ENCODE results near the gene TLE5.
"Not testable (repeated sequence)": the region's sequence is repeated elsewhere in the genome, so short reads cannot be mapped to it uniquely, and the experiment has no call there.

Gene TLE5

GRCh38 chr19:3014135-3014534, 48.2 kb downstream of the TLE5 start:
- H2AFZ ChIP-seq (ENCODE audit: low read depth, low read length): no peak overlapping the region
- H3K36me3 ChIP-seq (ENCODE audit: insufficient read depth, low read length): no peaks in the 10 kb centered on the region
- no peak overlapping the region for H3K9ac ChIP-seq (ENCODE audit: low read depth, low read length)
- no peaks in the 10 kb centered on the region for H3K9me3 ChIP-seq (ENCODE audit: insufficient read depth, low read length, severe bottlenecking)
- no peak overlapping the region for H3K4me2 ChIP-seq (ENCODE audit: insufficient read depth, low read length)
- ATAC-seq (ENCODE audit: insufficient read depth, low read depth) (no peak), DNase-seq (no peak)
- no peak for TF ChIP-seq EZH2 (IDR thresholded peaks at IDR 0.05; ENCODE audit: borderline replicate concordance, low read depth, low read length, severe bottlenecking)
- TF ChIP-seq CTCF (IDR thresholded peaks at IDR 0.05; ENCODE audit: borderline replicate concordance, extremely low read depth, low read length, poor library complexity, severe bottlenecking): no peak
- no peaks in the 10 kb centered on the region for H3K4me1 ChIP-seq (ENCODE audit: insufficient read depth, low read length)
- no peak overlapping the region for H3K27ac ChIP-seq (ENCODE audit: low read length)
- no peak overlapping the region for H3K4me3 ChIP-seq (ENCODE audit: low read depth in 1 of 2, low read length in 2 of 2)
- no peaks in the 10 kb centered on the region for H3K27me3 ChIP-seq (ENCODE audit: insufficient read depth, low read length, poor library complexity)
- H4K20me1 ChIP-seq (ENCODE audit: insufficient read depth, low read length): no peaks in the 10 kb centered on the region
- no peaks in the 10 kb centered on the region for H3K79me2 ChIP-seq (ENCODE audit: insufficient read depth, low read length)

GRCh38 chr19:3013263-3013725, 49.0 kb downstream of the TLE5 start:
- no peak overlapping the region for H3K4me3 ChIP-seq (ENCODE audit: low read depth in 1 of 2, low read length in 2 of 2)
- H3K9ac ChIP-seq (ENCODE audit: low read depth, low read length): no peak overlapping the region
- no peak for ATAC-seq (ENCODE audit: insufficient read depth, low read depth)
- no peak for TF ChIP-seq CTCF (IDR thresholded peaks at IDR 0.05; ENCODE audit: borderline replicate concordance, extremely low read depth, low read length, poor library complexity, severe bottlenecking)
- no peak for TF ChIP-seq EZH2 (IDR thresholded peaks at IDR 0.05; ENCODE audit: borderline replicate concordance, low read depth, low read length, severe bottlenecking)
- H3K27ac ChIP-seq (ENCODE audit: low read length): no peak overlapping the region
- H3K27me3 ChIP-seq (ENCODE audit: insufficient read depth, low read length, poor library complexity): no peaks in the 10 kb centered on the region
- H4K20me1 ChIP-seq (ENCODE audit: insufficient read depth, low read length): 0 out of 2 replicates have a peak, but pooled peaks cover 3% of the 10 kb centered on the region
- no peaks in the 10 kb centered on the region for H3K36me3 ChIP-seq (ENCODE audit: insufficient read depth, low read length)
- no peak for DNase-seq
- H3K4me1 ChIP-seq (ENCODE audit: insufficient read depth, low read length): no peaks in the 10 kb centered on the region
- no peak overlapping the region for H2AFZ ChIP-seq (ENCODE audit: low read depth, low read length)
- H3K4me2 ChIP-seq (ENCODE audit: insufficient read depth, low read length): no peak overlapping the region
- H3K79me2 ChIP-seq (ENCODE audit: insufficient read depth, low read length): no peaks in the 10 kb centered on the region
- no peaks in the 10 kb centered on the region for H3K9me3 ChIP-seq (ENCODE audit: insufficient read depth, low read length, severe bottlenecking)

GRCh38 chr19:3012621-3013262, 49.6 kb downstream of the TLE5 start:
- DNase-seq: no peak
- no peak overlapping the region for H3K4me2 ChIP-seq (ENCODE audit: insufficient read depth, low read length)
- H3K27me3 ChIP-seq (ENCODE audit: insufficient read depth, low read length, poor library complexity): no peaks in the 10 kb centered on the region
- no peaks in the 10 kb centered on the region for H3K4me1 ChIP-seq (ENCODE audit: insufficient read depth, low read length)
- H3K9ac ChIP-seq (ENCODE audit: low read depth, low read length): no peak overlapping the region
- H3K27ac ChIP-seq (ENCODE audit: low read length): no peak overlapping the region
- 0 out of 2 replicates have a peak, but pooled peaks cover 3% of the 10 kb centered on the region for H4K20me1 ChIP-seq (ENCODE audit: insufficient read depth, low read length)
- no peaks in the 10 kb centered on the region for H3K9me3 ChIP-seq (ENCODE audit: insufficient read depth, low read length, severe bottlenecking)
- no peak overlapping the region for H2AFZ ChIP-seq (ENCODE audit: low read depth, low read length)
- H3K79me2 ChIP-seq (ENCODE audit: insufficient read depth, low read length): no peaks in the 10 kb centered on the region
- no peaks in the 10 kb centered on the region for H3K36me3 ChIP-seq (ENCODE audit: insufficient read depth, low read length)
- no peak overlapping the region for H3K4me3 ChIP-seq (ENCODE audit: low read depth in 1 of 2, low read length in 2 of 2)
- no peak for TF ChIP-seq EZH2 (IDR thresholded peaks at IDR 0.05; ENCODE audit: borderline replicate concordance, low read depth, low read length, severe bottlenecking)
- TF ChIP-seq CTCF (IDR thresholded peaks at IDR 0.05; ENCODE audit: borderline replicate concordance, extremely low read depth, low read length, poor library complexity, severe bottlenecking): no peak
- ATAC-seq (ENCODE audit: insufficient read depth, low read depth): no peak

- not testable (repeated sequence) for H3K9ac ChIP-seq (ENCODE audit: low read depth, low read length); H3K4me3 ChIP-seq (ENCODE audit: low read depth in 1 of 2, low read length in 2 of 2); DNase-seq; H3K79me2 ChIP-seq (ENCODE audit: insufficient read depth, low read length); H3K36me3 ChIP-seq (ENCODE audit: insufficient read depth, low read length); ATAC-seq (ENCODE audit: insufficient read depth, low read depth); H3K4me1 ChIP-seq (ENCODE audit: insufficient read depth, low read length); H3K27me3 ChIP-seq (ENCODE audit: insufficient read depth, low read length, poor library complexity); H2AFZ ChIP-seq (ENCODE audit: low read depth, low read length); H3K9me3 ChIP-seq (ENCODE audit: insufficient read depth, low read length, severe bottlenecking); H3K27ac ChIP-seq (ENCODE audit: low read length); H4K20me1 ChIP-seq (ENCODE audit: insufficient read depth, low read length); H3K4me2 ChIP-seq (ENCODE audit: insufficient read depth, low read length)
These were observed 50.2 kb downstream of the TLE5 start for GRCh38 chr19:3012059-3012458.
